ENCODE measurements around the gene BRIP1.

GRCh38 chr17:61783120-61783519 is 80.2 kb downstream of the BRIP1 start:
- TF ChIP-seq, protein P1, sequence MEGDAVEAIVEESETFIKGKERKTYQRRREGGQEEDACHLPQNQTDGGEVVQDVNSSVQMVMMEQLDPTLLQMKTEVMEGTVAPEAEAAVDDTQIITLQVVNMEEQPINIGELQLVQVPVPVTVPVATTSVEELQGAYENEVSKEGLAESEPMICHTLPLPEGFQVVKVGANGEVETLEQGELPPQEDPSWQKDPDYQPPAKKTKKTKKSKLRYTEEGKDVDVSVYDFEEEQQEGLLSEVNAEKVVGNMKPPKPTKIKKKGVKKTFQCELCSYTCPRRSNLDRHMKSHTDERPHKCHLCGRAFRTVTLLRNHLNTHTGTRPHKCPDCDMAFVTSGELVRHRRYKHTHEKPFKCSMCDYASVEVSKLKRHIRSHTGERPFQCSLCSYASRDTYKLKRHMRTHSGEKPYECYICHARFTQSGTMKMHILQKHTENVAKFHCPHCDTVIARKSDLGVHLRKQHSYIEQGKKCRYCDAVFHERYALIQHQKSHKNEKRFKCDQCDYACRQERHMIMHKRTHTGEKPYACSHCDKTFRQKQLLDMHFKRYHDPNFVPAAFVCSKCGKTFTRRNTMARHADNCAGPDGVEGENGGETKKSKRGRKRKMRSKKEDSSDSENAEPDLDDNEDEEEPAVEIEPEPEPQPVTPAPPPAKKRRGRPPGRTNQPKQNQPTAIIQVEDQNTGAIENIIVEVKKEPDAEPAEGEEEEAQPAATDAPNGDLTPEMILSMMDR (IDR thresholded peaks at IDR 0.05; ENCODE audit: low read depth, low read length): no peak
- TF ChIP-seq EZH2phosphoT487 (IDR thresholded peaks at IDR 0.05; ENCODE audit: low read depth): no peak

All from OCI-LY3 (cell line).